ENCODE results near the gene ARHGEF17. TPM values are rescaled to one million over a fixed set of nuclear protein-coding genes. Genes with fewer than 3 reads are reported as not detected.
"Not testable (repeated sequence)": the region's sequence is repeated elsewhere in the genome, so short reads cannot be mapped to it uniquely, and the experiment has no call there.

ARHGEF17 gene, protein sequence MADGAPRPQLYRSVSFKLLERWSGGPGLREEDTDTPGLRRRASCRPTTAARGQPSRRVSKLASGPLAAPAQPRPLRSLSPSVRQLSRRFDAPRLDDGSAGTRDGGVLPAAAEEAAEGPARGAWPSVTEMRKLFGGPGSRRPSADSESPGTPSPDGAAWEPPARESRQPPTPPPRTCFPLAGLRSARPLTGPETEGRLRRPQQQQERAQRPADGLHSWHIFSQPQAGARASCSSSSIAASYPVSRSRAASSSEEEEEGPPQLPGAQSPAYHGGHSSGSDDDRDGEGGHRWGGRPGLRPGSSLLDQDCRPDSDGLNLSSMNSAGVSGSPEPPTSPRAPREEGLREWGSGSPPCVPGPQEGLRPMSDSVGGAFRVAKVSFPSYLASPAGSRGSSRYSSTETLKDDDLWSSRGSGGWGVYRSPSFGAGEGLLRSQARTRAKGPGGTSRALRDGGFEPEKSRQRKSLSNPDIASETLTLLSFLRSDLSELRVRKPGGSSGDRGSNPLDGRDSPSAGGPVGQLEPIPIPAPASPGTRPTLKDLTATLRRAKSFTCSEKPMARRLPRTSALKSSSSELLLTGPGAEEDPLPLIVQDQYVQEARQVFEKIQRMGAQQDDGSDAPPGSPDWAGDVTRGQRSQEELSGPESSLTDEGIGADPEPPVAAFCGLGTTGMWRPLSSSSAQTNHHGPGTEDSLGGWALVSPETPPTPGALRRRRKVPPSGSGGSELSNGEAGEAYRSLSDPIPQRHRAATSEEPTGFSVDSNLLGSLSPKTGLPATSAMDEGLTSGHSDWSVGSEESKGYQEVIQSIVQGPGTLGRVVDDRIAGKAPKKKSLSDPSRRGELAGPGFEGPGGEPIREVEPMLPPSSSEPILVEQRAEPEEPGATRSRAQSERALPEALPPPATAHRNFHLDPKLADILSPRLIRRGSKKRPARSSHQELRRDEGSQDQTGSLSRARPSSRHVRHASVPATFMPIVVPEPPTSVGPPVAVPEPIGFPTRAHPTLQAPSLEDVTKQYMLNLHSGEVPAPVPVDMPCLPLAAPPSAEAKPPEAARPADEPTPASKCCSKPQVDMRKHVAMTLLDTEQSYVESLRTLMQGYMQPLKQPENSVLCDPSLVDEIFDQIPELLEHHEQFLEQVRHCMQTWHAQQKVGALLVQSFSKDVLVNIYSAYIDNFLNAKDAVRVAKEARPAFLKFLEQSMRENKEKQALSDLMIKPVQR (N-terminal part only)
- total RNA-seq (2014; rRNA removed; shearing (Covaris generic)): 31.9 and 33.1 TPM in 2 replicates

DNA sequence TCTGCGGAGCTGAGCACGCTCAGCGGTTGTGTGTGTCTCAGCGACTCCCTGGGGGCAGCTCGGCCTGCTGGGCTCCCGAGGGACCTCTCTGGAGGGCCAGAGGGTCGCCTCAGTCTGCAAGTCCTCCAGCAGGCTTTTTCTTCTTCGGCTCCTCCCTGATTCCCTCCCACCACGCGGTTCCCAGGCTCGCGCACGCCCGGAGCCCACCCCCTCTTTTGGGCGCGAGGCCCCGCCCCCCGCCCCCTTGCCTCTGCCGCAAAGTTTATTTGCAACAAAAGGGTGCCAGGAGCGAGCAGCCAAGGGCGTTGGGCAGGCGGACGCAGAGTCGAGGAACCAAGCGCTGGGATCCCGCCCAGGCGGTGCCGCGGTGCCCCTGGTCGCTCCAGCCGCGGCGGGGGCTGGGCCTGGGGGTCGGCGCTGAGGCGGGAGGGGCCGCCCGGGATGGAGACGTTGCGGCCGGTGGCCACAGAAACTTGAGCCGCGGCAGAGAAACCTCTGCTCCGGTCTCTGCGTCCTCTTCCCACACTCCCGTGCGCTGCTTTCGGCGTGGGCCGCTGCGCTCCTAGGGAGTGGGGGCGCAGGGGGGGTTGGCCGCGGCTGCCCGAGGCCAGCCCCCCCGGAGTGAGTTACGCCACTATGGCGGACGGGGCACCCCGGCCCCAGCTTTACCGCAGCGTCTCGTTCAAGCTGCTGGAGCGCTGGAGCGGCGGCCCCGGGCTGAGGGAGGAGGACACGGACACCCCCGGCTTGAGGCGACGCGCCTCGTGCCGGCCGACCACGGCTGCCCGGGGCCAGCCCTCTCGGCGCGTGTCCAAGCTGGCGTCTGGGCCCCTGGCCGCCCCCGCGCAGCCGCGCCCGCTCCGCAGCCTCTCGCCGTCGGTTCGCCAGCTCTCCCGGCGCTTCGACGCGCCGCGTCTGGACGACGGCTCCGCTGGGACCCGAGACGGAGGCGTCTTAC lies at the start of gene ARHGEF17:
Gene ARHGEF17, plus strand, starts transcription at position 274 of the 958 bp plus-strand sequence. Its CDS starts 363 bp downstream, at position 637.
- peak; percentile 39 for DNase-seq (ENCODE audit: low spot score)

- DNase-seq (ENCODE audit: low spot score): no peak
These were observed 48.5 kb upstream of the ARHGEF17 start for GRCh38 chr11:73259406-73260126.

DNA sequence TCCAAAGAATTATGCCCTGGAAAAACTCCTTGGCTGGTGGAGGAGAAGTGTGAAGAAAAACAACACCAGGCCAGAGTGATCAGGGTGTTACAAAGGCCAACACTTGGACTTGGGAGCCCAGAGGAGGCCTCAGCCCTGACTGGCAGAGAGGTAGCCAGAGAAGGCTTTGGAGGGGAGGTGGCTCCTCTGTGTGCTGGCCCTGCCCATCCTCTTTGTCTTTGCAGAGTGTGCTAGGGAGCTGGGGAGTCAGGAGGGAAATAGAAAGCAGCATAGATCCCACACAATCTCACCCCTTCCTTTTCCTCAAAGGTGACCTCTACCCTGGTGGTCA lies 48.0 kb upstream of the ARHGEF17 start:
- DNase-seq (ENCODE audit: low spot score): no peak

- DNase-seq (ENCODE audit: low spot score): no peak
These were observed 45.1 kb upstream of the ARHGEF17 start for GRCh38 chr11:73262851-73263495.

DNA sequence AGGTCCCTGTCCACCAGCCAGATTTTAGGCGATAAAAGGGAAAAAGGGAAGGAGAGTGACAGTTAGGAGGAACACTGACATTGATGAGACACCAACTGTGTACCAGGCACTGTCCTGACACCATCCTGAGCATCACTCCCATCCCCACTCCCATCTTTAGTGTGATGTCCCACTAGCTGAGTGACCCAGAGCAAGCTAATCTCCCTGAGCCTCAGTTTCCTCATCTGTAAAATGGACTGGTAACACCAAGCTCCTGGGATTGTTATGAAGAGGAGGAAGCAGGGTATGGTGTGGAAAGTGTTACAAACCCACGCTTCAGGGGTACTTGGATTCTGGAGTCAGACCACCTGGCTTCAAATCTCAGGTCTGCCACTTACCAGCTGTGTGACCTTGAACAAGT lies 44.4 kb upstream of the ARHGEF17 start:
- no peak for DNase-seq (ENCODE audit: low spot score)

DNA sequence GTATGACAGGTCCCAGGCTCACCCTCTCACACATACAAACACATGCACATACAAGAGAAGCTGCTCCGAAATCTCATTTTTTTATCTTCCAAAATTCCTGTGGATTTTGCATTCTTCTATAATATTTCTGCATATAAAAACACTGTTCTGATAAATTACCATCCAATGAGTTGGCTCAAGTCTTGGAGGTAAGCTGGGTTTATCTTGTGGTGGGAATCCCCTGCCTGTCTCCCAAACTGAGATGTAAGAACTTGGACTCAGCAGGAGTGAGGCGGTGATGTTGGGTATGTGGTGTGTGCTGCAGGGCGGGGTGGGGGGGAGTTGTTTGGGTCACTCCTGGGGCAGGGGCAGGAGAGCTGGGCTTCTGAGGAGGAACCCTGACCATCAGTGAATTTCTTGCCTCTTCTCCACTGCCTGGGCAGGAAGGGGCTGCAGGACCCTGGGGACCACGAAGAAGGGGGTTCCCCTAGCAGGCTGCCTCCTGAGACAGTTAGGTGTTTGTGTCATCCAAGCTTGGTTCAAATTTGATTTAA lies 42.7 kb upstream of the ARHGEF17 start:
- no peak for DNase-seq (ENCODE audit: low spot score)

DNA sequence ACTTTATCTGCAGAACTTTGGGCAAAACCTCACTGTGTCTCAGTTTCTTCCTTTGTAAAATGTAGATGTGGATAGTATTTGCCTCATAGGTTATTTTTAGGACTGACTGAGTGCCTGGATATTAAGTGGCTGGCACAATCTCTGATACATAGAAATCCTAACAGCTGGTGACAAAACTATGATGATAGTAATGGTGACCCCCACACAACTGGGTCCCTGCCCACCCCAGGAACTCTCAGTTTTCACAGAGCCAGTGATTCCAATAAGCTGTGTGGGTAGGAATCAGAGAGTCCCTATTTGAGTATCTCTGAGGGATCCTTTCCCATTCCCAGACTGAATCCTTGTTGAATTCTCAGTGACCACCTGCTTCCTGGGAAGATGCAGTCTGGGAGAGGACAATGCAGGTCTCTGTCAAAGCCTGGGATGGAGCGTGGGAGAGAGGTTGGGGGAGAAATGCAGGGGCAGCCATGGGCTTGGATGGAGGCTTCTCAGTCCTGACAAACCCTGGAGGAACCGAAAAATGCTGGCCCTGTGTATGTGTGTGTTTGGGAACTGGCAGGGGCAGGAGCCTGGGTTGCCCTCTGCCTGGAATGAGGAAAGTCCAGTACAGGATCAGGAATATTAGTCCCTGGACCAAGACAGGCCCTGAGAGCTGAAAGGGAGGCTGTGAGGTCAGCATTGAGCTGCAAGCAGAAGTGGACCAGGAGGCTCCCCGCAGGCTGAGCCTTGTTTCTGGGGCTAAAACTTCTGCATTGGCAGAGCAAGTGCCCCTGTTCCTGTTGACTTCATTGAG lies 42.0 kb upstream of the ARHGEF17 start:
- DNase-seq (ENCODE audit: low spot score): no peak

- DNase-seq (ENCODE audit: low spot score): no peak
These were observed 41.4 kb upstream of the ARHGEF17 start for GRCh38 chr11:73266646-73267020.

- DNase-seq (ENCODE audit: low spot score): no peak
These were observed 40.8 kb upstream of the ARHGEF17 start for GRCh38 chr11:73267122-73267846.

DNA sequence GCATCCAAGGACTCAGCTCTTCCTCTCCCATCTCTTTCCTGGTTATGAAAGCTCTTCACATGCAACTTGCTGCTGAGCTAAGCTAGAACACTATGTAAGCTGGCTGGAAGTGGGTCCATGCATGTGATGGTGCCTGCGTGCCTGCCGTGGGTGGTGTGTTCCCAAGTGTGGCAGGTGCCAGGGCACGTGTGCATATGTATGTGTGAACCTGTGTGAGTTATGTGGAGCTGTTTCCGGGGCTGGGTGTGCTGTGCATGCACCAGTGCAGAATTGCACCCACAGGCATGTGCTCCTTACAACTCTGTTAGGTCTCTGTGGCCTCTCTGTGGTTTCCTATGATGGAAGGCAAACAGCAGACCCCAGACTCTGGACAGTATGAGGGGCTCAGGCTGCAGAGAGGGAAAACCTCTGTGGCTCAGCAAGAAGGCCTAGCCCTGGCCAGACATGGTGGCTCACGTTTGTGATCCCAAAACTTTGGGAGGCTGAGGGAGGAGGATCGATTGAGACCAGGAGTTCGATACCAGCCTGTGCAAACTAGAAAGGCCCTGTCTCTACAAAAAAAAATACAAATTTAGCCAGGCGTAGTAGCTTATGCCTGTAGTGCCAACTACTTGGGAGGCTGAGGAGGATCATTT lies 40.1 kb upstream of the ARHGEF17 start:
- DNase-seq (ENCODE audit: low spot score): no peak

GRCh38 chr11:73268671-73269271 lies 39.3 kb upstream of the ARHGEF17 start:
- no peak for DNase-seq (ENCODE audit: low spot score)

DNA sequence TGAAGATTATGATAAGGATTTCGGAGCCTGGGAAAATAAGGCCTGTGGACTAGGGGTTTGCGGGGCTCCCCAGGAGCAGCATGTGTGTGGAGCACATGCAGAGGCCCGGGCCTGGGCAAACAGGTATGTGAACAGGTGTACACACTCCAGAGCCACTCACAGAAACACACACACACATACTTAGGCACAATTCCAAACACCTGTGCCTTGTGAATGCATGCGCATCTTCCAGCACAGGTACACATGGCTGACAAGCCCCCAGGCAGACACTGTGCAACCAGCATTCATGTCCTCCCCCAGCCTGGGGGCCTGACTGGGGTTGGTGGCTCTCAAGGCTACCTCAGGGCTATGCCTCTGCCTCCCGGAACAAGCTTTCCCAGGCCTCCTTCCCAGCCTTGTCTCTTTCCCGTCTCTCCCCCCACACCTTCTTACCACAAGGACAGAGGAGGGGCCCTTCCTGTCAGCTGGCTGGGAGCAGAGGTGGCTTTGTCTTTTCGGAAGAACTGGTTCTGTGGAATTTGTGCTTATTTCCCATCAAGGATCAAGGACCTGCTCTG lies 38.5 kb upstream of the ARHGEF17 start:
- DNase-seq (ENCODE audit: low spot score): no peak

DNA sequence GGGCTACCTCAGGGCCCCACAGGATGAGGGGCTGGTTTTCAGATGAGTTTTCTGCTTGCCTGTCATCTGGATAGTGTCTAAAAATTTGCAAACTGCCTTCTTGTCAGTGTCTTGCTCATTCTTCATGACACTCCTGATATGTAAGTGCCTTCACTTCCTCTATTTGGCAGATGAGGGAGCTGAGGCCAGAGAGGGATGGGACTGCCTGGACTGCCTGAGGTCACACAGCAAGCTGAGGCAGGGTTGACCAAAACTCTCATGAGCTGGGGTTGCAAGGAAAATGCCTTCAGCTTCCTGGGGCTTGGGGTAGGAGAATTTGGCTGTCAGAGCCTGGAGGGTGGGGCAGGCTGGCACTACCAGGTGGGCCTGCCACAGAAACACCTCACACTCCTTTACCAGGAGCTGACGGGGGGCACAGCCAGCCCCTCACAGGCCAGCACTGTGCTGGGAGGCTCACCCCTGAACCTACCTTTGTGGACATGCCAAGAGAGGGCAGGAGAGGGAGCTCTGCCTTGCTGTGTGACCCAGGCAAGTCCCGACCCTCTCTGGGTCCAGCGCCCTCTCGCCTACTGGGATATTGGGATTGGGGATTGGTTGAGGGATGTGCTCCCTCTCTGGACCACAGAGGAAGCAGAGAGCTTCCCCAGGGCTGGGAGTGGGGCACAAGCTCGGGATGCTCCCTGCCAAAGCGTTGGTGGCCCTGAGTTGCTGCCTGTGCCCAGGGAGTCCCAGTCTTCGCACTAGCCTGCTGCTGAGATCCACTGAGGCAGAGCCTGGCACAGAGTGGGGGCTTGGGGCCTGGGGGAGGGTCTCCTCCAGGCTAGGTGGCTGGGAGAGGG lies 37.8 kb upstream of the ARHGEF17 start:
- DNase-seq (ENCODE audit: low spot score): no peak

GRCh38 chr11:73270855-73271477 lies 37.1 kb upstream of the ARHGEF17 start:
- DNase-seq (ENCODE audit: low spot score): no peak

GRCh38 chr11:73271478-73271865 lies 36.6 kb upstream of the ARHGEF17 start:
- DNase-seq (ENCODE audit: low spot score): not testable (repeated sequence)

All from HT-29 (cell line).